ENCODE data around the gene NKX2-3.

The NKX2-3 gene

DNA sequence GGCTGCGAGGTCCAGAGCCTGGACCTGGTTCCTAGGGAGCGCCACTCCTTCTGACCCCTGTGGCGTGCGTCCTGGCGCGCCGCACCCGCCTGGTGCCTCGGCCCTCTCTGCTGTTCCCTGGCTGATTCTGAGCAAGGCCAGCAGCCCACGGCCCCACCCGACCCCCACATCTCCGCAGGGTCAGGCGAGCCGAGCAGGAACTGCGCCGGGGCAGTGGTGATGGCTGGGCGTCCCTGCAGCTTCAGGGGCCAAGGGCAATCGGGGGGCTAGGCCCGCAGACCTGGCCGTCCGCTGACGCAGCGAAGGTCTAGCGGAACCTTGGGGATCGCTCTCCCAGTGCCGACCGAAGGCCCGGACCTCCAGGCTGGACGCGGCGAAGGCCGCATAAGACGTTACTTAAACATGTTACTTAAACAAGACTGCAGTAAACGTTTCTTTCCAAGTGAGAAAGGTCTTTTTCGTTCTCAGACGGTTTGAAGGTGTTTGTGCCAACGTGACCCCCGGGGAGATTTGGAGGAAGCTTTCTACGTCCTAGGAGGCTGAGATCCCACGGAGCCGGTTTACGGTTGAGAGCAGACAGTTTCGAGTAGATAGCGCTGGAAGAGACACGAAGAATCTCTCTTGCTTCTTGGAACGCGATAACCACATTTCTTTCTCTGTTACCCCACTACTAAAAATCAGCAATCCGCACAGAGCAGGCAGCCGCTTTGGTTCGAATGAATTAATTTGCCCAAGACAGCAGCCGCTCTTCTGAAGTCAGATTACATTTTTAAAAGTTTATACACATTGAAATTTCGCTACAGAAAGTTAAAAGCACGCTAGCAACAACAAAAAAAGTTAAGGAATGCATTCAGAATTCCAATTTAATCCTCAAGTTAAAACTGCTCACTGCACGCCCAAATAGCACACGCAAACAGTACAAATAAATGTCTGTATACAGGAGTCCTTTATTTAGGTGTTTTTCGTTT, 4.9 kb upstream of the NKX2-3 start:
- DNase-seq, result no peak

- DNase-seq, result no peak
Observed at GRCh38 chr10:99528494-99529441, 4.0 kb upstream of the NKX2-3 start.

DNA sequence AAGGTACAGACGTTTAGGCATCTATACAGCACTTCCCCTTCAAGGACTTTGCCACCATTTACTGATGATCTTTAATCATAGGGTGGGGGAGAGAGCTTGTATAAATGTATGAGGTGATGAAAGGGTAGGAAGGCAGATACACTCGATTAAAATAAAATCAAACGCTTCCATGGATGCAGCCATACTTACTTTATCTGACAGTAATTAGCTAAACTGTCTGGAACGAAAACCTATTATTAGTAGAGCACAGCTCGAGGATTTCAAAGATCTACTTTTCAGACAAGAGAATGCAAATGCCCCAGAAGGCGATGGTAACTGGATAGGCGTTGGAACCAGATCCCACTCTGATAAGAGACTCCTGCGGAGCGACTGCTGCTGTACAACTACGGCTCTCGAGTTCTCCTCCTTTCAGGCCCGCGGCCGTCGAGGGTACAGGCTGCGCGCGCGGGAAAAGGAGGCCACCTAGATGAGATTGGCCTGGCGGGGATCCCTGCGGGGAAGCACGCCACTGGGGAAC, 3.1 kb upstream of the NKX2-3 start:
- no peak for DNase-seq

DNA sequence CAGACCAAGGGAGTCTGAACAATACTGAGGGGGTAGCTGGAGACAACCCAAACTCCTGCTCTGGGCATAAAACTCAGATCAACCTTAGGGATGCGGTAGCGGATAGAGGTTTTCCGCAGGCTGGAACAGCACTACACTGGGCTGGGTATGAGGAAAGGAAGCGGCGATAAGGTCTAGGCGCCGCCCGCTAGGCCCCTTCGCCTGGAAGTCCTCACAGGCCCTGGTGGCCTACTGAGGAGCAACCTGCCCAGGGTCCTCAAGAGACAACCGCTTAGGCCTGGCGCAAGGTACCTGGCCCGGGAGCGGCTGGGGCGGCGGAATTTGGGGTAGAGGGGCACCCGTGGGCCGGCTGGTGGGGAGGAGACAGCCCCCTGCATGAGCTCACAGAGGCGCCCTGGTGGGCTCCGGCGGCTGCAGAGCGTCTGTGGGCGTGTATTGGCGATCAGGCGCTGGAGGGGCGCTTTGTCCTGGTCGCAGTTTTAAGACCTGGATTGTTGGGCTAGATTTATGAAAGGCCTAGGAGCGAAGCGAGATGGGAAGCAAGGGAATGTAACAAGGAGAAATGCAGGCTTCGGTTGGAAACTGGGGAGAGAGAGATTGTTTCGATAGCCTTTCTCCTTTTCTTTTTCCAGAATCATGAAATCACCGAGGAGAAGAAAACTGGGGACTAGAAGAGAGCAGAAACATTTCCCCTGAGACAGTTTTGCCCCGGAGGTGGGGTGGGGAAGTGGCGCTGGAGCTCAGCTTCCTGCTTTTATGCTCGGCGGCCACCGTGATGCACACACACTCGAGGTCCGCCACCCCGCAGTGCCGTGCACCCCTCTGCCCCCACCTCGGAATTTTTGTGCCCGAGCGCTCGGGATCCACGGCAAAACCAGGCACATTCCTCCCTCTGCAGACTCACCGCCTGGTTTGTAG, 2.4 kb upstream of the NKX2-3 start:
- DNase-seq, result no peak

- DNase-seq, result no peak
Observed at GRCh38 chr10:99531026-99531695, 1.6 kb upstream of the NKX2-3 start.

GRCh38 chr10:99531696-99532593, 797 bp upstream of the NKX2-3 start:
- no peak for DNase-seq

DNA sequence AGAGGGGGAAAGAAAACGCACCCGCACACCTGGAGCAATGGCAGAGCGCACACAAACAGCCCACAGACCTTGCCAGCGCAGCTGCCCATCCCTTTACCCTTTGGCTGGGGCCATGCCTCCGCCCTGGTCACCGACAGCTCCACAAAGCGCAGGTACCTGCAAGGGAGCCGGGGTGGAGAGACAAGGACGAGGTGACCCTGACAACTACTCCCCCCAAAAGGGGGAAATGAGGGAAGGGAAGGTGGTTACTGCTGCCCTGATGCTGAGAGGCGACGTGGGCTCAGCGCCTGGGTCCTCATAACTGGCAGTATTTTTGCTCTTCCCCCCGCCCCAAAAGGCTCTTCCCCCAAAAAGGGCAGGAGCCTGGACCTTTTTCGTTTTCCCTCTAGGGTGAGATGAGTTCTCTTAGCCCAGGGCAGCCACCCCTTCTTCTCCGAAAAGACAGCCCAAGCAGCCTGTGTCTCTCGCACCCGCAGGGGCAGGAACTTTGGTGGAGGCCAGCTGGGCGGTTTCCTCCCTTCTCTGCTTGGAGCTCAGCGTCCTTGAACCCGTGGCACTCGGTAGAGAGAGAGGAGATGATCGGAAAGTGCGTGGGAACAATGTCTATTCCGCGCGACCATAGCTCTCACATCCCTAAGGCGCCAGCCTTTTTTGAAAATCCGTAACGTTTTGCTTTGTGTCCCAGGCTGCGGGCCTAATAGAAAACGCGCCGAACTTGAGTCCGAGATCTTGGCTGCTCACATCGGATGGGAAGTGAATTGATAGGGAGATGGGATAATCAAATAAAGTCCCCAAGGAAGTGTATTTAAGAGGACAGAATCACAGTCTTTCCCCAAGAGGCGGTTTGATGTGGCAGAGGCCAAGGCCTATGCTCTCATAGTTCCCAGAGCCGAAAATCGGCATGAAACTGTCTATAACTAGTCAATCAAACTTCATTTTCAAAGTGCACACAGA, 1.0 kb downstream of the NKX2-3 start:
- no peak for DNase-seq

DNA sequence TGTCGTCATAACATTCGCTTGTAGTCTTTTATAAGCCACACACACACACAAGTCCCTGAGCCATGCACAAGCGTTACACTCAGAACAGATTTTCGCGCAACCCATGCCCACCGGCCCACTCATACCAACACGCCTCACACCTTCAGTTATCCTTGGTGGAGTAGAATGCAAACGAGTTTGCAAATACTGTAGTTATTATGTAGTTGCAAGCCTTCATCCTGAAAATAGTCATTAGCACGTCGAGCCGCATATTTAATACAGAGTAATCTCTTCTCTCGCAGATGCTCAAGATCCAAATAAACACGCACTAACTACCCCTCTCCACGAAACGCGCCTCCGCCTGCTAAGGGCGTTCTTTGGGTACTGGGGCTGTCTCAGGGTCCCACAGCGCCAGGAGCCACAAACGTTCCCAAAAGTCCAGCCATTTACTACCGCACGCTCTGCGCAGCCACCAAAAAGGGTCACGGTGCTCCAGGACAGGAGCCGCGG, 1.8 kb downstream of the NKX2-3 start:
- DNase-seq, result no peak

DNA sequence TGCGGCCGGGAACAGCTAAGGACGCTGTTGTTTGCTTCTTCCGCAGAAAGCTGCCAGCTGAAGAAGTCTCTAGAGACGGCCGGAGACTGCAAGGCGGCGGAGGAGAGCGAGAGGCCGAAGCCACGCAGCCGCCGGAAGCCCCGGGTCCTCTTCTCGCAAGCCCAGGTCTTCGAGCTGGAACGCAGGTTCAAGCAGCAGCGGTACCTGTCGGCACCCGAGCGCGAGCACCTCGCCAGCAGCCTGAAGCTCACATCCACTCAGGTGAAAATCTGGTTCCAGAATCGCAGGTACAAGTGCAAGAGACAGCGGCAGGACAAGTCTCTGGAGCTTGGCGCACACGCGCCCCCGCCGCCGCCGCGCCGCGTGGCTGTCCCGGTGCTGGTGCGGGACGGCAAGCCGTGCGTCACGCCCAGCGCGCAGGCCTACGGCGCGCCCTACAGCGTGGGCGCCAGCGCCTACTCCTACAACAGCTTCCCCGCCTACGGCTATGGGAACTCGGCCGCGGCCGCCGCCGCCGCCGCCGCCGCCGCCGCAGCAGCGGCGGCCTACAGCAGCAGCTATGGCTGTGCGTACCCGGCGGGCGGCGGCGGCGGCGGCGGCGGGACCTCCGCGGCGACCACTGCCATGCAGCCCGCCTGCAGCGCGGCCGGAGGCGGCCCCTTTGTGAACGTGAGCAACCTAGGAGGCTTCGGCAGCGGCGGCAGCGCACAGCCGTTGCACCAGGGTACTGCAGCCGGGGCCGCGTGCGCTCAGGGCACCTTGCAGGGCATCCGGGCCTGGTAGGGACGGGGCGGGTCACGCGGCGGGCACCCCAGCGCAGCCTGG, 2.4 kb downstream of the NKX2-3 start:
- no peak for DNase-seq

- DNase-seq, result no peak
Observed at GRCh38 chr10:99535764-99536337, 3.1 kb downstream of the NKX2-3 start.

DNA sequence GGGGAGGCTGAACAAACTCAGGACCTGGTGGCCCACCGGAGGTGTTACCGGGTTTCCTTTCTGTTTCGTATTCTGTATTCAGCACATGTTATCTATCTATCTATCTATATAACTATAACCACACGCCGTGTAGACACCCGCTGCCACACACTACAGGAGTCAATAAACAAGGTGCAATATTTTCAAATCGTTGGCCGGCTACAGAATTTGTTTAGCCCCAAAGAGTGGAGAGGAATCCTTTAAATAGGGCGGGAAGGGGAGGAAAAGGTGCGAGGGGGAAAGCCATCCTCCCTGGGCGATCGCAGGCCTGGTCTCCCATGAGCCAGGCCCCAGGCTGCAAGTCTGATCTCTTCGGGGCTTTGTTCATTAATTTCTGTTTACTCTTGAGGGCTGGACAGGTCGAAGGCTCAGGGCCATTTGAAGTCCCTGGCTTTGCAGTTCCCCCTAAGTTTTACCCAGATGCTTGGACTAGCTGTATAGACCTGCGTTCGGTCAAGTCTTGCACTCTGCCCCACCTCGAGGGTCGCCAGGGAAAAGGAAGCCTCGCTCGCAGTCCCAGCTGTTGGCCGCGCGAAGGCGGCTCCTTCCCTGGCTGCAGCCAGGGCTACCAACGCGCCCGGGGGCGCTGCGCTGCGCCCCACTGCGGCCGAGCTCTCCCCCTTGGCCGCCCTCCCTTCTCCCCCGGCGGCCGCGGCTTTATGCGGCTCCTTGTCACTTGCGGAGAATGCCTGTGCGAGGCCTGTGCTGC, 3.8 kb downstream of the NKX2-3 start:
- no peak for DNase-seq

- no peak for DNase-seq
Observed at GRCh38 chr10:99537086-99537988, 4.6 kb downstream of the NKX2-3 start.

GRCh38 chr10:99537989-99538917, 5.5 kb downstream of the NKX2-3 start:
- no peak for DNase-seq

GRCh38 chr10:99539120-99539519, 6.4 kb downstream of the NKX2-3 start:
- DNase-seq, result no peak

- DNase-seq, result no peak
Observed at GRCh38 chr10:99539820-99540219, 7.1 kb downstream of the NKX2-3 start.

All from NCI-H1105 (cell line).